Gastrocnemius medialis (tissue), 4 donors: ENCODE data around the gene CDKL1. TPM values are rescaled to one million over a fixed set of nuclear protein-coding genes. Genes with fewer than 3 reads are reported as not detected.

Experiments
- ATAC-seq, 2 donors: fragments of 150-250 bp; one replicate each; pipeline ENCODE4 v1.9.1; 2016
- DNase-seq, 2 donors: peaks; one replicate each; pipeline ENCODE4 v3.0.0-alpha.2; 2019
- H3K27ac ChIP-seq, 4 donors: fragments of 200-600 bp; sonication (generic); 1 replicate in 1 of 4; 2 replicates in 3 of 4; pipeline ENCODE4 v1.5.1; 2016 to 2018; ENCODE audit warnings: mild to moderate bottlenecking in 2 of 4, moderate library complexity in 1 of 4
- H3K27me3 ChIP-seq, 3 donors: fragments of 200-600 bp; sonication (generic) in 2 of 3; 1 replicate in 1 of 3; 2 replicates in 2 of 3; pipeline versions ENCODE4 v1.5.1 to v1.6.0; 2016 to 2019; ENCODE audit warnings: mild to moderate bottlenecking in 1 of 3, moderate library complexity in 1 of 3
- H3K36me3 ChIP-seq, 2 donors: fragments of 200-600 bp; sonication (generic) in 1 of 2; one replicate each; pipeline ENCODE4 v1.5.1; 2017 to 2018
- H3K4me1 ChIP-seq, 2 donors: fragments of 200-600 bp; sonication (generic) in 1 of 2; one replicate each; pipeline ENCODE4 v1.5.1; 2016 to 2017; ENCODE audit warnings: mild to moderate bottlenecking in 2 of 2
- H3K4me3 ChIP-seq, 4 donors: fragments of 200-600 bp; sonication (generic) in 3 of 4; 1 replicate in 1 of 4; 2 replicates in 3 of 4; pipeline ENCODE4 v1.5.1; 2016 to 2019; ENCODE audit warnings: mild to moderate bottlenecking in 2 of 4
- H3K9me3 ChIP-seq, 3 donors: fragments of 200-600 bp; sonication (generic) in 2 of 3; 1 replicate in 1 of 3; 2 replicates in 2 of 3; pipeline ENCODE4 v1.5.1; 2016 to 2019
- POLR2A ChIP-seq, 2 donors: fragments of 450-650 bp; IDR thresholded peaks; one replicate each; pipeline ENCODE4 v1.6.1; 2017; ENCODE audit warnings: antibody characterized with exemption in 2 of 2, mild to moderate bottlenecking in 2 of 2, moderate library complexity in 2 of 2
- in situ Hi-C, 4 donors: fragments of 200-750 bp; cut with MboI; loops; one replicate each; pipeline versions ENCODE4 v1.15.0 to v1.8.0; 2017; ENCODE audit warnings: low sequenced_read_pairs in 4 of 4
- intact Hi-C: fragments of 100-400 bp; cut with DNase I; formaldehyde crosslinking; loops from one replicate; pipeline ENCODE4 v1.15.1; 2023; ENCODE audit warnings: low total_unique reads
- total RNA-seq, 4 donors: library from RNA; depleted of rRNA; stranded (reverse); fragments of >200 nt; gene quantifications; one replicate each; pipeline versions ENCODE4 v1.1.0 to v1.2.3, GENCODE V29; 2016
- TF ChIP-seq, protein P1 (sequence below), 5 experiments: fragments of 450-650 bp in 3 of 5; fragments of 200-600 bp in 2 of 5; sonication (generic) in 2 of 5; IDR thresholded peaks in 4 of 5; conservative IDR thresholded peaks in 1 of 5; 1 replicate in 4 of 5; 2 replicates in 1 of 5; pipeline ENCODE4 v1.5.1; 2016 to 2019; ENCODE audit warnings: antibody characterized with exemption in 5 of 5, mild to moderate bottlenecking in 3 of 5, moderate library complexity in 3 of 5

Gene CDKL1
- total RNA-seq, 4 donors from 2014 or later = 0.59 to 2.0 (median 1.4) TPM

DNA sequence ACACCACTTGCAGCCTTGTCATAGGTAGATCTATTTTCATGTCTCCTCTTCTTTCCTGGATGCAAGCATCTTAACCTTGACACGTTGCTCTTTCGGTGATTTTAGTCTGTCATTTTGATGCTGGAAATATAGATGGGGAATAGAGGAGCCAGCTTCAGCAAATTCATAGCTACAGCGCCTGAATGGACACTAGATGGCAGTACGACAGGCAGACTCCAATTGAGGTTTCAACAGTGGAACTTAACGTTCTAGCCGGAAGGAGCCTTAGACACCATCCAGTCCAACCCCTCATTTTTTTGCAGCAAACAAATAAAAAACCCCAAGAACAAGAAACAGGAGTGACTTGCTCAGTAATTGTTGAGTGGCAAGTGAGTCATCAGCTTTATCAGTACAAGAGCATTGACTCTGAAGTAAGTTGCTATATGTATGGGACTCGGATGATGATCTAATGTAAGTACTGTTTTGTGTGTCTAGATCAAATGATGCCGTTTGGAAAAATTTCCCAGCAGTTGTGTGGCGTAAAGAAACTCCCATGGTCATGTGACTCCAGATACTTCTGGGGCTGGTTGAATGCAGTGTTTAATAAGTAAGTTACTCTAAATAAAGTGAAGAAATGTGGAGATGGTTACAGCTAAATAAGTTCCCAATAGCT is 75.5 kb downstream of the CDKL1 start:
- intact Hi-C loops (loop anchor here (1.0 to 2.0 kb wide), 2 partner anchors 76 to 211 kb away; partner anchors contain the start of genes CDKL1 and MAP4K5), in situ Hi-C loops (loop anchor here (5.0 to 25.0 kb wide), 5 partner anchors 204 to 466 kb away; partner anchors contain the start of gene MAP4K5 (in 1 of the 4))
- Histone ChIP-seq H3K27ac (peak overlapping the region; percentile 52 to 72 (median 63)), H3K27me3 (no peaks in the 10 kb centered on the region), H3K9me3 (no peaks in the 10 kb centered on the region), H3K4me3 (peak overlapping the region; percentile 15 to 40 (median 28)), H3K36me3 (peaks cover 0 to 23% of the 10 kb centered on the region in 2 donors), H3K4me1 (peaks cover 16 to 23% of the 10 kb centered on the region in 2 donors)
- DNase-seq = peak; percentile 44 to 51
- TF ChIP-seq, protein P1, sequence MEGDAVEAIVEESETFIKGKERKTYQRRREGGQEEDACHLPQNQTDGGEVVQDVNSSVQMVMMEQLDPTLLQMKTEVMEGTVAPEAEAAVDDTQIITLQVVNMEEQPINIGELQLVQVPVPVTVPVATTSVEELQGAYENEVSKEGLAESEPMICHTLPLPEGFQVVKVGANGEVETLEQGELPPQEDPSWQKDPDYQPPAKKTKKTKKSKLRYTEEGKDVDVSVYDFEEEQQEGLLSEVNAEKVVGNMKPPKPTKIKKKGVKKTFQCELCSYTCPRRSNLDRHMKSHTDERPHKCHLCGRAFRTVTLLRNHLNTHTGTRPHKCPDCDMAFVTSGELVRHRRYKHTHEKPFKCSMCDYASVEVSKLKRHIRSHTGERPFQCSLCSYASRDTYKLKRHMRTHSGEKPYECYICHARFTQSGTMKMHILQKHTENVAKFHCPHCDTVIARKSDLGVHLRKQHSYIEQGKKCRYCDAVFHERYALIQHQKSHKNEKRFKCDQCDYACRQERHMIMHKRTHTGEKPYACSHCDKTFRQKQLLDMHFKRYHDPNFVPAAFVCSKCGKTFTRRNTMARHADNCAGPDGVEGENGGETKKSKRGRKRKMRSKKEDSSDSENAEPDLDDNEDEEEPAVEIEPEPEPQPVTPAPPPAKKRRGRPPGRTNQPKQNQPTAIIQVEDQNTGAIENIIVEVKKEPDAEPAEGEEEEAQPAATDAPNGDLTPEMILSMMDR (IDR thresholded peaks at IDR 0.05 in 4 of 5, conservative IDR thresholded peaks at IDR 0.05 in 1 of 5) = peak; percentile 52 to 89 (median 77)
- no peak for TF ChIP-seq POLR2A (IDR thresholded peaks at IDR 0.05)
- ATAC-seq = peak; percentile 96 to 99

DNA sequence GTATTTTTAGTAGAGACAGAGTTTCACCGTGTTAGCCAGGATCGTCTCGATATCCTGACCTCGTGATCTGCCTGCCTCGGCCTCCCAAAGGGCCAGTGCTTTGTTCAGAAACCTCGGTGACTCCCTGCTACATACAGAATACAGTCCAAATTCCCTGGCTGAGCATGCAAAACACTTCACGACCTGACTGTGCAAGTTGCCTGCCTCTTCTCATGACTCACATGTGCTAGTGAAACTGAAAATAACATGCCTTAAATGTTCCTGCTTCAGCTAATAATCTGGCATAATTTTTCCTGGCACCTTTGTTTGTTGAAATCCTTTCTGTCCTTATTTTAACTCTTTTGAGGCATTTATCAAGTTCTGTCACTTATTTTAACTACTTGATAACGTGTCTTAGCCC is 76.4 kb downstream of the CDKL1 start:
- TF ChIP-seq POLR2A (IDR thresholded peaks at IDR 0.05) = no peak
- TF ChIP-seq, protein P1 (IDR thresholded peaks at IDR 0.05 in 4 of 5, conservative IDR thresholded peaks at IDR 0.05 in 1 of 5) = no peak
- Histone ChIP-seq H3K9me3 (no peaks in the 10 kb centered on the region), H3K27me3 (no peaks in the 10 kb centered on the region), H3K27ac (peak overlapping the region; percentile 52 to 72 (median 63)), H3K4me1 (peaks cover 16 to 23% of the 10 kb centered on the region in 2 donors), H3K4me3 (no peak overlapping the region), H3K36me3 (peaks cover 0 to 15% of the 10 kb centered on the region in 2 donors)
- ATAC-seq (peak; percentile 26 to 61), DNase-seq (no peak)
- in situ Hi-C loops = loop anchor here (5.0 to 25.0 kb wide), 5 partner anchors 205 to 467 kb away; partner anchors contain the start of gene MAP4K5 (in 1 of the 4)
- intact Hi-C loops = loop anchor here (2.0 kb wide), 1 partner anchor 77 kb away; the partner anchor contains the start of gene CDKL1

DNA sequence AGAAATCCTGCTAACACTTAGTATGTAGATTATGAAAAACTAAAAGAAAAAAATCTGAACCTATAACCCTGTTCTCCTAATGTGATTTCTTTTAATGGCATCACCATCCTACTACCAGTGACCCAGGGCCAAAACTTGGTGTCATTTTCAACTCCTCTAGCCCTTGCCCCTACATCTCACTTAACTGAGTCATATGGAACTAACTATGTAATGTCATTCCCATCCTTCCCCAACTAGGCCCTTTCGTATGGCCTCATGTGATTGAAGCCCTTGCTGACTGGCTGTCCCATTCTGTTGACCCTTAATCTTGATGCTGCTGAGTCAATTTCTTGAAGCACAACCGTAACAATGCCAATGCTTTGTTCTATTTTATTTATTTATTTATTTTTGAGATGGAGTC is 77.0 kb downstream of the CDKL1 start:
- DNase-seq (no peak), ATAC-seq (no peak)
- intact Hi-C loops (loop anchor here (2.0 to 10.0 kb wide), 3 partner anchors 77 to 457 kb away; partner anchors contain the start of gene CDKL1), in situ Hi-C loops (loop anchor here (5.0 to 25.0 kb wide), 5 partner anchors 205 to 468 kb away; partner anchors contain the start of gene MAP4K5 (in 1 of the 4))
- TF ChIP-seq, protein P1 (IDR thresholded peaks at IDR 0.05 in 4 of 5, conservative IDR thresholded peaks at IDR 0.05 in 1 of 5) = no peak
- no peak for TF ChIP-seq POLR2A (IDR thresholded peaks at IDR 0.05)
- peaks cover 0 to 13% of the 10 kb centered on the region in 2 donors for H3K36me3 ChIP-seq
- H3K4me1 ChIP-seq = peaks cover 16 to 23% of the 10 kb centered on the region in 2 donors
- peak overlapping the region; percentile 15 to 60 (median 40) for H3K27ac ChIP-seq
- H3K4me3 ChIP-seq = no peak overlapping the region
- H3K27me3 ChIP-seq = no peaks in the 10 kb centered on the region
- no peaks in the 10 kb centered on the region for H3K9me3 ChIP-seq

DNA sequence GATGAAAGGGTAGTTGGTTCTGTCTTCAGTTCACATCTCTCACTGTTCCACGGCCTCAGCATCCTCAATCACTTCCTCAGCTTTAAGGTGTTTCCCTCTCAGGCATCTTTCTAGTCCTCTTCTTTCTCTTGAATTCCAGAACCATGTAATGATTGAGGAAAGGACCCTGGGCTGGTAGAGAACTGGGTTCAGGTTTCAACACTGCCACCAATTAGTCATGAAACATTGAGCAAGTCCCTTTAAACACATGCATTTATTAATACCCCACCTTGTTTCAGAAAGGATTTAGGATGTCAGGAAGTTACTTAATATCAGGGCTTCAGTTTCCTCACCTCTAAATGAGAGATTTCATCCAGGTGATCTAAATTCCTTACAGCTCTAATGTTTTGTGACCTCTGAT is 77.4 kb downstream of the CDKL1 start:
- Histone ChIP-seq H3K27ac (peak overlapping the region in 3 of 4 donors; percentile 15 to 60 (median 52)), H3K27me3 (no peaks in the 10 kb centered on the region), H3K36me3 (peaks cover 0 to 9% of the 10 kb centered on the region in 2 donors), H3K4me3 (no peak overlapping the region), H3K4me1 (peaks cover 16 to 23% of the 10 kb centered on the region in 2 donors), H3K9me3 (no peaks in the 10 kb centered on the region)
- TF ChIP-seq, protein P1 (IDR thresholded peaks at IDR 0.05 in 4 of 5, conservative IDR thresholded peaks at IDR 0.05 in 1 of 5) = no peak
- TF ChIP-seq POLR2A (IDR thresholded peaks at IDR 0.05) = no peak
- intact Hi-C loops (loop anchor here (2.0 to 10.0 kb wide), 2 partner anchors 454 to 458 kb away; no protein-coding TSS in a partner anchor), in situ Hi-C loops (loop anchor here in 2 of 4 donors (25.0 kb wide), 1 partner anchor 468 kb away; no protein-coding TSS in a partner anchor)
- no peak for DNase-seq
- ATAC-seq = no peak
